KG1 (cell line): Measurements from ENCODE around the gene EHD2.
"Not testable (repeated sequence)": the region's sequence is repeated elsewhere in the genome, so short reads cannot be mapped to it uniquely, and the experiment has no call there.

ENCODE experiments used
- DNase-seq: peaks from one replicate; lab custom pipeline; 2025; lab: John Stamatoyannopoulos, UW

The EHD2 gene

GRCh38 chr19:47749326-47749725, 36.1 kb downstream of the EHD2 start:
- no peak for DNase-seq

GRCh38 chr19:47750752-47751151, 37.5 kb downstream of the EHD2 start:
- DNase-seq, result no peak

- DNase-seq, result no peak
These were observed 39.4 kb downstream of the EHD2 start for GRCh38 chr19:47752440-47753211.

GRCh38 chr19:47754206-47755064, 41.2 kb downstream of the EHD2 start:
- DNase-seq, result no peak

GRCh38 chr19:47755065-47755761, 42.0 kb downstream of the EHD2 start:
- DNase-seq, result no peak

GRCh38 chr19:47755762-47756626, 42.8 kb downstream of the EHD2 start:
- DNase-seq, result no peak

GRCh38 chr19:47756627-47756929, 43.4 kb downstream of the EHD2 start:
- DNase-seq, result no peak

- no peak for DNase-seq
These were observed 43.9 kb downstream of the EHD2 start for GRCh38 chr19:47756953-47757608.

- no peak for DNase-seq
These were observed 44.6 kb downstream of the EHD2 start for GRCh38 chr19:47757617-47758442.

GRCh38 chr19:47758443-47758804, 45.2 kb downstream of the EHD2 start:
- no peak for DNase-seq

- no peak for DNase-seq
These were observed 47.4 kb downstream of the EHD2 start for GRCh38 chr19:47760632-47760999.

- no peak for DNase-seq
These were observed 48.3 kb downstream of the EHD2 start for GRCh38 chr19:47761566-47761965.

- no peak for DNase-seq
These were observed 48.9 kb downstream of the EHD2 start for GRCh38 chr19:47762151-47762550.

- no peak for DNase-seq
These were observed 49.5 kb downstream of the EHD2 start for GRCh38 chr19:47762615-47763308.

- not testable (repeated sequence) for DNase-seq
These were observed 51.5 kb downstream of the EHD2 start for GRCh38 chr19:47764705-47765104.

- peak; percentile 8 for DNase-seq
These were observed 52.5 kb downstream of the EHD2 start for GRCh38 chr19:47765523-47766358.

- no peak for DNase-seq
These were observed 53.1 kb downstream of the EHD2 start for GRCh38 chr19:47766359-47766620.

- no peak for DNase-seq
These were observed 53.4 kb downstream of the EHD2 start for GRCh38 chr19:47766670-47767069.

- DNase-seq, result no peak
These were observed 54.1 kb downstream of the EHD2 start for GRCh38 chr19:47767349-47767748.
